NCI-H526 (cell line): ENCODE measurements around the gene TLR9.

Experiments used
- DNase-seq, 2 experiments: peaks; one replicate each; lab custom pipeline; 2025; lab: John Stamatoyannopoulos, UW

The TLR9 gene

DNA sequence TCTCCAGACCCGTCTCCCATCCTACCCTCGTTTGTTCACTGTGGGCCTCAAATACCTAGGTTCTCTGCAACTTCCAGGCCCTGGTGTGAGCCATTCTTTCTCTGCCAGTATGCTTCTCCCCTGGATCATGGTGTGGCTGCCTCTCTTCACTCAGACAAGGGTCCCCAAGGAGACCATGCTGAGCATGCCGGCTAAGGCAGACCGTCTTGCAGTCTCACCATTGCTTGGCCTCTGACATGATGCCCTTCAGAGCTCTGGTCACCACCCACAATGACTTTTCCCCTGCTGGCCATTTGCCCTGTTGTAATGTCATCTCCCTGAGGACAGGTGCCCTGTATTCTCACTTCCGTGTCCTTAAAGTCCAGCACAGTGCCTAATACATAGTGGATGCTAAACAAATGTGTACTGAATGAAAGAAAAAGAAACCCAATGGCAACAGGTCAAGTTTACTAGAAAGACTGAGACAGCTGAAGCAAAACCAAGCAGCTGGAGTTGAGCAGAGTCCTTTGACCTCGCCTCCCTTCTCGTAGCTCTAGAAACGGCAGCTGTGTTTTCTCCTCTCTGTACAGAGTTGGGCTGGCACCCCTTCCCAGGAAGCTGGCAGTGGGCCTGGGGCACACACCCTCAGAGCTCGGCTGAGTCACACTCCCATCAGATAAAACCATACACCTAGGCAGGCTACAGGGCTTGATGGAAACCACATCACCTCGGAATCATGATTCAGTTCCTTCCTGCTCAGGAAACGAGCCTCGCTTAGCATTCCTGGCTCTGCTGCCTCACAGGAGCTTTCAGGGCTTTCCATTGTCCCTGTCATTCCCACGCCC is 8.6 kb downstream of the TLR9 start:
- no peak for DNase-seq

- DNase-seq, result no peak
Measured at GRCh38 chr3:52215351-52215750, 10.1 kb downstream of the TLR9 start.

DNA sequence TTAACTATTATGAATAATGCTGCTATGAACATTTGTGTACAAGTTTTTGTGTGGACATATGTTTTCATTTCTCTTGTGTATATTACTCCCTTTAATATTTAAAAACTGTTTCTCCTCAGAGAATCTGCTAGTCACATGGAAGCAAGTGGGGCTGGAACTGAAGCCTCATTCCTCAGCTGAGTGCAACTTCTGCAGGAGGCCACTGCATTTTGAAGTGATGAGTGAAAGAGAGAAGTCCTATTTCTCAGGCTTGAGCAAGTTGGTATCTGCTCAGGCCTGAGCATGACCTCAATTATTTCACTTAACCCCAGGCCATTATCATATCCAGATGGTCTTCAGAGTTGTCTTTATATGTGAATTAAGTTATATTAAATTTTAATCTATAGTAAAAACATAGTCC is 11.5 kb downstream of the TLR9 start:
- DNase-seq, result no peak

- no peak for DNase-seq
Measured at GRCh38 chr3:52213005-52213404, 12.4 kb downstream of the TLR9 start.

GRCh38 chr3:52211268-52211891 is 14.1 kb downstream of the TLR9 start:
- DNase-seq, result no peak

- no peak for DNase-seq
Measured at GRCh38 chr3:52210550-52211046, 14.8 kb downstream of the TLR9 start.

DNA sequence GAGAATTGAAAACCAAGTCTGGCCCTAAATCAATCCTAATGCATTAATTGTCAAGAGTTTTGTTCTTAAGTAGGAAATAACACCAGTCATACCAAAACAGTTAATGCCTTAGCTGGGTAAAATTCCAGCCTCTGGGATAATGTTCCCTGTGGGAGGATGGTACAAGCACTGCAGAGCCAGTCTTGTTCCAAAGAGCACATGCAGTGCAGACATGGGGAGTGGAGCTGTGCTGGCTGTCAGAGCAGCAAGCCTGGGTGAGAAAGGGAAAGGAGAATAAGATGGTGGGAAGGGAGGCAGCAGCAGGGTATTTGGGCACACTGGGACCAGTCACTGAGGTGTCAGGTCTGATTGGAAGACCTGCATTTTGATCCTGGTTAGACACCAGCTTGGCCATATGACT is 15.4 kb downstream of the TLR9 start:
- DNase-seq, result no peak

DNA sequence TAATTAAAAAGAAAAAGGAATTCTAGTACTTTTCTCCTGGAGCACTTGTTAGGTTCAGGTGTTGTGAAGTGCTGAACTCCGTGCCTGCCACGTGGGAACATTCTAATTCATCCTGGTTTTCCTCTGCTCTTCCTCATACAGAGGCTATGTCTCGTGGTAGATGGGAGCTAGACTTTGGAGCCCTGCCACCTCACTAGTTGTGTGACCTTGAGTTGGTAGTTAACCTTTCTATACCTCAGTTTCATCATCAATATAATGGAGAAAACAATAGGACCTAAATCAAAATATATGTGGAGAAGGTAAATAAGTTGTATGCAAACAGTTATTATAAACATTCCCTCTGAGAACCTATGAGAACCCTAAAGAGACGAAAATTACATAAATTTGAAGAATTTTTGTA is 16.9 kb downstream of the TLR9 start:
- no peak for DNase-seq

GRCh38 chr3:52205727-52206372 is 19.6 kb downstream of the TLR9 start:
- DNase-seq, result no peak

DNA sequence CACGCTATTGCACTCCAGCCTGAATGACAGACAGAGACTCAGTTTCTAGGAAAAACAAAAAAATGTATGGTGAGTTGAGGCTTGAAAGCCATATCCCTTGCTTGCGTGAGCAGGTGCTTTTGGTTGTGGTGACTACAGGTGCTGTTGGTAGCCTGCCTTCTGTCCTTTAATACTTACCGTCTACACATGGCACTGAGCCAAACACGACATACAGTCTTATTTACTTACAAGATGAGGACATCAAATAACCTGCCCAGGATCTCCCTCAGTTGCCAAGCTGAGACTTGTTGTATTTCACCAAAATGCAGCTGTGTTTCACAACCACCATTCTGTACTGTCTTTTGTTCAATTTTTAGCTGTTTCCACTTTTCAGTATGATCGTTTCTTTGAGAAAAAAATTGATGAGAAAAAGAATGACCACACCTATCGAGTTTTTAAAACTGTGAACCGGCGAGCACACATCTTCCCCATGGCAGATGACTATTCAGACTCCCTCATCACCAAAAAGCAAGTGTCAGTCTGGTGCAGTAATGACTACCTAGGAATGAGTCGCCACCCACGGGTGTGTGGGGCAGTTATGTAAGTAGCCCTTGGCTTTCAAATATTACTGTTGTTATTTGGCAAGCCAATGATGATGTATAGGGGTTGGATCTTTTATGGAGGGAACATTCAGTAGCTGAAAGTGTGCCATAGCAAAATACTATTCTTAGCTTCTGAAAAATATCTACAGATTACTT is 20.9 kb downstream of the TLR9 start:
- no peak for DNase-seq

DNA sequence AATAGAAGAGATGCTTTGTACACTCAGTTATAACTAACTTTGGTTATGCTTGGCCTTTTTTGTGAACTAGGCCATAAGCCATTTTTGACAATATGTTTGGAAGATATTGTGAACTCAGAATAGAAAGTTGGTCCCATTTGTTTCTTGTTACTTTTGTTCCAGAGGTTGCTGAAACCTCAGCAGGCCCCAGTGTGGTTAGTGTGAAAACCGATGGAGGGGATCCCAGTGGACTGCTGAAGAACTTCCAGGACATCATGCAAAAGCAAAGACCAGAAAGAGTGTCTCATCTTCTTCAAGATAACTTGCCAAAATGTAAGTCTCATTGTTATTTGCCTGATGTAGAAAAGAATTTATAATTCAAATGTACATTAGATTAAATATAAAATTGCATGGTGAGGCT is 21.7 kb downstream of the TLR9 start:
- no peak for DNase-seq

DNA sequence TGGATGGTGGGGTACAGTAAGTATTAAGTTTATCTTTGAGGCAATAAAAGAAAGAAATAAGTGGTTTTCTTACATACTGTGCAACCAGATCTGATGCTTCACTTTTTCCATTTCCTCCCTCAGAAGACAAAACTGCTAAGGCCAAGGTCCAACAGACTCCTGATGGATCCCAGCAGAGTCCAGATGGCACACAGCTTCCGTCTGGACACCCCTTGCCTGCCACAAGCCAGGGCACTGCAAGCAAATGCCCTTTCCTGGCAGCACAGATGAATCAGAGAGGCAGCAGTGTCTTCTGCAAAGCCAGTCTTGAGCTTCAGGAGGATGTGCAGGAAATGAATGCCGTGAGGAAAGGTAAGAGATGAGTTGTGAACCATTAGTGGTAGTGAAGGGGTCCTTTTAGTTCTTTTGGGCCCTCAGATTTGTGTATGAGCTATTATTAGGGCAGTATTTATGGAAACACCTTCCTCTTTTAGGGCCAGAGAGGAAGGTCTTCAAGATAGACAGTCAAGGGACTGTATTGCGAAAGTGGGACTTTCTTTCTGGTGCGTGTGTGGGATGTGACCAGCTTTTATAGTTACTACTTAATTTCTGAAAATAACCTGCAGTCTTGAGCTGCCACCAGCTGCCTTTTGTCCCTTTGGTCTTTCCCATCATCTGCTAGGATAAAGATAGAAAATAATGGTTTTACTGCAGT is 22.9 kb downstream of the TLR9 start:
- DNase-seq, result no peak

GRCh38 chr3:52200981-52201679 is 24.3 kb downstream of the TLR9 start:
- no peak for DNase-seq

GRCh38 chr3:52198643-52199608 is 26.5 kb downstream of the TLR9 start:
- DNase-seq, result no peak

GRCh38 chr3:52197842-52198625 is 27.4 kb downstream of the TLR9 start, which contains the start of gene ALAS1:
Gene ALAS1, plus strand, starts transcription at chr3:52198160. Its CDS starts 1,082 bp downstream, at chr3:52199242.
- DNase-seq, result peak; percentile 62 to 94

- no peak for DNase-seq
Measured at GRCh38 chr3:52197499-52197841, 28.0 kb downstream of the TLR9 start.

- peak in 1 of 2 experiments; percentile 59 for DNase-seq
Measured at GRCh38 chr3:52196977-52197376, 28.5 kb downstream of the TLR9 start.

- DNase-seq, result no peak
Measured at GRCh38 chr3:52195823-52196331, 29.6 kb downstream of the TLR9 start.

- no peak for DNase-seq
Measured at GRCh38 chr3:52195291-52195597, 30.2 kb downstream of the TLR9 start.
